Measurements from ENCODE around the gene LRRC23. TPM values are rescaled to one million over a fixed set of nuclear protein-coding genes. Genes with fewer than 3 reads are reported as not detected.
A peak's percentile ranks its signal among the peaks of the same experiment; 100 is the strongest.
"Not testable (repeated sequence)": the region's sequence is repeated elsewhere in the genome, so short reads cannot be mapped to it uniquely, and the experiment has no call there.

LRRC23 gene
- total RNA-seq, 1 donor from 2014 or later, result 7.7 TPM

- ATAC-seq (ENCODE audit: low read depth) (no peak), DNase-seq (no peak)
- ChIA-PET CTCF (interaction anchor here (2.2 kb wide), 1 partner anchor 31 kb away, joined by 7 read pairs; the partner anchor contains the start of gene SPSB2), POLR2A (interaction anchor here (0.6 to 3.3 kb wide), 2 partner anchors 12 to 1027 kb away, joined by 5 to 19 read pairs; no protein-coding TSS in a partner anchor)
- intact Hi-C loops (cut with micrococcal nuclease), result loop anchor here (1.0 kb wide), 6 partner anchors 11 to 286 kb away; partner anchors contain the start of genes ENO2, PEX5, SPSB2 and USP5
- H3K4me1 Mint-ChIP-seq, result peaks cover 8% of the 10 kb centered on the region
- no peak overlapping the region for H3K4me3 Mint-ChIP-seq
- no peaks in the 10 kb centered on the region for H3K9me3 Mint-ChIP-seq
- H3K27ac Mint-ChIP-seq, result no peak overlapping the region
- H3K27me3 Mint-ChIP-seq, result no peaks in the 10 kb centered on the region
- H3K36me3 Mint-ChIP-seq (ENCODE audit: low read depth), result no peaks in the 10 kb centered on the region
- no peak for TF ChIP-seq CTCF (IDR thresholded peaks at IDR 0.05)
These were observed 900 bp upstream of the LRRC23 start for GRCh38 chr12:6903722-6904121.

- ChIA-PET CTCF (interaction anchor here (0.6 to 2.2 kb wide), 6 partner anchors 9 to 36 kb away, joined by 3 to 7 read pairs (median 3); partner anchors contain the start of genes ENO2 and SPSB2), POLR2A (interaction anchor here (1.2 to 3.3 kb wide), 7 partner anchors 9 to 152 kb away, joined by 5 to 19 read pairs (median 7); partner anchors contain the start of genes ATN1, ENO2, MLF2 and SPSB2)
- ATAC-seq (ENCODE audit: low read depth) (no peak), DNase-seq (no peak)
- no peaks in the 10 kb centered on the region for H3K27me3 Mint-ChIP-seq
- TF ChIP-seq CTCF (IDR thresholded peaks at IDR 0.05), result no peak
- no peak overlapping the region for H3K4me3 Mint-ChIP-seq
- no peaks in the 10 kb centered on the region for H3K36me3 Mint-ChIP-seq (ENCODE audit: low read depth)
- H3K27ac Mint-ChIP-seq, result no peak overlapping the region
- H3K4me1 Mint-ChIP-seq, result no peaks in the 10 kb centered on the region
- no peaks in the 10 kb centered on the region for H3K9me3 Mint-ChIP-seq
- intact Hi-C loops (cut with micrococcal nuclease), result no loop called here
These were observed 905 bp downstream of the LRRC23 start for GRCh38 chr12:6905414-6906040.

- intact Hi-C loops (cut with micrococcal nuclease); H3K27ac Mint-ChIP-seq; H3K36me3 Mint-ChIP-seq (ENCODE audit: low read depth); H3K27me3 Mint-ChIP-seq; ATAC-seq (ENCODE audit: low read depth); H3K4me1 Mint-ChIP-seq; H3K9me3 Mint-ChIP-seq; H3K4me3 Mint-ChIP-seq; DNase-seq: not testable (repeated sequence)
- POLR2A ChIA-PET, result interaction anchor here (0.6 to 2.3 kb wide), 7 partner anchors 10 to 60 kb away, joined by 3 to 14 read pairs (median 4); partner anchors contain the start of genes C12orf57 and RNU7-1
- CTCF ChIA-PET, result interaction anchor here (1.5 kb wide), 1 partner anchor 36 kb away, joined by 8 read pairs; the partner anchor contains the start of gene SPSB2
These were observed 3.5 kb downstream of the LRRC23 start for GRCh38 chr12:6908141-6908540.

- peaks cover 13% of the 10 kb centered on the region for H3K4me1 Mint-ChIP-seq
- H3K27me3 Mint-ChIP-seq, result peaks cover 2% of the 10 kb centered on the region
- ChIA-PET CTCF (interaction anchor here (1.0 kb wide), 1 partner anchor 14 kb away, joined by 3 read pairs; no protein-coding TSS in a partner anchor), POLR2A (interaction anchor here (2.3 kb wide), 1 partner anchor 18 kb away, joined by 8 read pairs; no protein-coding TSS in a partner anchor)
- H3K27ac Mint-ChIP-seq, result no peak overlapping the region
- no peaks in the 10 kb centered on the region for H3K9me3 Mint-ChIP-seq
- no peak for TF ChIP-seq CTCF (IDR thresholded peaks at IDR 0.05)
- intact Hi-C loops (cut with micrococcal nuclease), result no loop called here
- no peaks in the 10 kb centered on the region for H3K36me3 Mint-ChIP-seq (ENCODE audit: low read depth)
- no peak for DNase-seq
- H3K4me3 Mint-ChIP-seq, result no peak overlapping the region
- no peak for ATAC-seq (ENCODE audit: low read depth)
These were observed 5.0 kb downstream of the LRRC23 start for GRCh38 chr12:6909421-6910145.

- H3K4me3 Mint-ChIP-seq, result peak overlapping the region; percentile 9
- H3K27ac Mint-ChIP-seq, result no peak overlapping the region
- POLR2A ChIA-PET, result interaction anchor here (0.6 to 0.9 kb wide), 3 partner anchors 15 to 90 kb away, joined by 3 to 4 read pairs (median 3); partner anchors contain the start of genes C12orf57 and RNU7-1
- intact Hi-C loops (cut with micrococcal nuclease), result no loop called here
- H3K4me1 Mint-ChIP-seq, result peaks cover 30% of the 10 kb centered on the region
- DNase-seq (no peak), ATAC-seq (ENCODE audit: low read depth) (no peak)
- H3K27me3 Mint-ChIP-seq, result peaks cover 2% of the 10 kb centered on the region
- no peaks in the 10 kb centered on the region for H3K9me3 Mint-ChIP-seq
- CTCF ChIA-PET, result interaction anchor here (0.9 kb wide), 1 partner anchor 21 kb away, joined by 3 read pairs; no protein-coding TSS in a partner anchor
- peaks cover 11% of the 10 kb centered on the region for H3K36me3 Mint-ChIP-seq (ENCODE audit: low read depth)
- no peak for TF ChIP-seq CTCF (IDR thresholded peaks at IDR 0.05)
These were observed 7.7 kb downstream of the LRRC23 start for GRCh38 chr12:6912164-6912935.
